GM19043 (cell line): ENCODE data around the gene GNS.

Experiments
- ATAC-seq: cut with Tn5 transposase; IDR thresholded peaks from one replicate; pipeline ENCODE4 v1.9.1; 2021; ENCODE audit warnings: low read depth; ENCODE audit not compliant: unreplicated experiment

GNS gene

DNA sequence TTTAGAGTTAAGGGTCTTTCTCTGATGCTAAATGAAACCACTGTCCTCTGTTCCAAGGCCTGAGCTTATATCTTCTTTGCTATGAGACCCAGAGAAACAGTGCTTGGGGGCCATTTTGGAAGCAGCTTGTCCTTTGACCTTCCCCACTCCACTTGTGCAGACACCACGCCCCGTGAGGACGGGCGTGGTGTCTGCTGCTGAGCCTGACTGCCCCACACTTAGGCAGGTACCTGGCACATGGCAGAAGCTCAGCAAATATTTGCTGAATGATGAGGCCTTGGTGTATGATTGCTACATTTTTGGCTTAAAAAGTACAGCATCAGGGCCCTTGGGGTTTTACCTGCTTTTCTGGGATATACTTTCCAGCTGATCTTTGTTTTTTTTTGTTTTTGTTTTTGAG lies 79.0 kb downstream of the GNS start:
- ATAC-seq, result no peak

GRCh38 chr12:64679487-64680001 lies 79.7 kb downstream of the GNS start:
- no peak for ATAC-seq

- ATAC-seq, result no peak
These were observed 80.4 kb downstream of the GNS start for GRCh38 chr12:64678835-64679234.

- no peak for ATAC-seq
These were observed 81.0 kb downstream of the GNS start for GRCh38 chr12:64678248-64678647.

GRCh38 chr12:64675795-64676194 lies 83.4 kb downstream of the GNS start:
- ATAC-seq, result no peak

- ATAC-seq, result no peak
These were observed 84.8 kb downstream of the GNS start for GRCh38 chr12:64674367-64674922.

- ATAC-seq, result no peak
These were observed 85.6 kb downstream of the GNS start for GRCh38 chr12:64673490-64674169.

DNA sequence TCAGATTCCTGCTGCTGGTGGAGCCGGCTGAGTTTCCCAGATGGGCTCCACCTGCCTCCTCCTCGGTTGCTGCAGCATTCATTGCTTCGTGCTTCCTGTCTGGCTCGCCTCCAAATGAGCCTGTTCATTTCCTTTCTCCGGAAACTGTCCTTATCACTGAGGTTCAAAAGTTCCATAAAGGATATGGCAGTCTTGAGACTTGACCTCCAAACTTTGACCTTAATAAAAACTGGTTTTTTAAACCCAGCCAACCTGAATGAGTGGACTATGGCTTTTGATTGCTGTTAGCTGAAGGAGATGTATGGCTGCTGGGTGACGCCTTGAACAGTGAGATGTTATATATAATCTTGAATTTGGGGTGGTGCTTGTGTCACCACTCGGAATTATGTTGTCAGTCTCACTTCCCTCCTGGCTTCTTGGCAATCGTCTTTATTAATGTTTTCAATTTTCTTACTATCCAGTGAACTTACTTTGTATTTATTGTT lies 86.2 kb downstream of the GNS start:
- no peak for ATAC-seq

DNA sequence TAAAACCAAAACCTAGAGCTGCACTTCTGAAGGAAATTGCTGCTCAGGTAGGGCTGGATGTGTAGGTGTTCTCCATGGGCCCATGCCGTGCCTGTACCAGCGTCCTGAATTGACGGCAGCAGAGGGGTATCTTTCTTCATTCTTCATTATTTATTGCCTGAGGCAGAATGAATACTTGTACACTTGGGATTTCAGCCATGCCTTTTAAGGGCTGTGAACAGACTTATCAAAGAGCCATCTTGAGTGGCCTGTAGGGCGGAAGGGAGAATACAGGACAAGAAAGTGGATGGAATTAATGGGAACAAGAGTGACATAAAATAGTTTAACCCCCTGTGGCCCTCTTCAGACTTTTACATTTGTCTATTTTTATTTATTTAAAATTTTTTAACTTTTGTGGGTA lies 87.5 kb downstream of the GNS start:
- ATAC-seq, result no peak

DNA sequence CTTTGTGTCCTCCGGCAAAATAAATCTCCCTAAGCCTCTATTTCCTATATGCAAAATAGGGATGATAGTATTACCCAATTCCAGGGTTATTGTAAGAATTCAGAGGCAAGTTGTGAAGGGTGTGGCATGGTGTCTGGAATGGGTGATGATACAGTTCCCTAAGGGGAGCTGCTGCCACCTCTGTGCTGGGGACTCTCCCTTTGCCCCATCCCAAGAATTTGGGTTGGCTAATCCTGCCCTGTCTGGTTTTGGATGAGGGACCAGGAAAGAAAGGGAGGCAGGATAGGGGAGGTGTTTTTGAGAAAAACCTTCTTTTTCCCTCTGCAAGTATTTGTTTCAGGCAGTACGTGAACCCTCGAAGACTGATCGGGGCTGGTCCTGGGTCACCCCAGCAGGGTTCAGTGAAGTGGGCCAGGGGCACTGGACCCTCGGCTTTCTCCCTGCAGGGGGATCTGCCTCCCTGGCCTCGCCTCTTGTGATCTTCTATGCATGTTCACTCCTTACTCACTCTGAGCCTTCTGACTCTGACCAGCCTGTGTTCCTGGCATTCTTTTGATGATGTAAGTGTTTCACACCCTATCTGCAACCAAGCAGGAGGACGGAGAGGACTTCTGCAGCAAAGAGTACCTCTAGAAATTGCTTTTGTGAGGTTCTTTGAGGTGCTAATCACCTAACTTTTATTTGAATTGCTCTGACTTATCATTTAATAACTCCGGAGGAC lies 88.1 kb downstream of the GNS start:
- no peak for ATAC-seq

GRCh38 chr12:64670019-64670418 lies 89.2 kb downstream of the GNS start:
- ATAC-seq, result no peak

DNA sequence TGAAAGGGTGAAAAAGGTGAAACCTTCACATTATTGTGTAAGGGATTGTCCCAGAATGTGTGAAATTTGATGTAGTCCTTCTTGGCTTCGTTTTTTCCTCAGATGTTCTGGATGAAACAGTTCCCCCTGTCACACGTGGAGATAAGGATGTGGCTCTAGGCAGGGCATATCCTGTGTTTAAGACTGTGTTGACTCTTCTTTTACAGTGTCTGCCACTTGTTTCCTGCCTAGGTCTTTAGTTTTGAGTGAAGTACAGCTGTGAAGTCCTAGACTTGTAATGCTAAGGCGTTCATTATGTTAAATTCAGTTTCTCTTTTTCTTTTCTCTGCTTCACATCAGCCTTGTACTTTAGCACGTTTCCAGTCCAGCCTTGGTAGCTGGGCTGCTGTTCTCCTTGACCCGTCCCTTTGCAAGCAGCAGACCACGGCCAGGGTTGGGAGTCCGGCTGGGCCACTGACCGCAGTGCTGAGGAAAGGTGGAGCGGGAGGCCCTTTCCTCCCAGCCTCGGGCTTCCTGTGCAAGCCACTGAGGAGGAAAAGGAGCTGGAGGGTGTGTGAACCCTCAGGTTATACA lies 89.8 kb downstream of the GNS start:
- peak; percentile 87 for ATAC-seq

- no peak for ATAC-seq
These were observed 91.4 kb downstream of the GNS start for GRCh38 chr12:64667793-64668192.

DNA sequence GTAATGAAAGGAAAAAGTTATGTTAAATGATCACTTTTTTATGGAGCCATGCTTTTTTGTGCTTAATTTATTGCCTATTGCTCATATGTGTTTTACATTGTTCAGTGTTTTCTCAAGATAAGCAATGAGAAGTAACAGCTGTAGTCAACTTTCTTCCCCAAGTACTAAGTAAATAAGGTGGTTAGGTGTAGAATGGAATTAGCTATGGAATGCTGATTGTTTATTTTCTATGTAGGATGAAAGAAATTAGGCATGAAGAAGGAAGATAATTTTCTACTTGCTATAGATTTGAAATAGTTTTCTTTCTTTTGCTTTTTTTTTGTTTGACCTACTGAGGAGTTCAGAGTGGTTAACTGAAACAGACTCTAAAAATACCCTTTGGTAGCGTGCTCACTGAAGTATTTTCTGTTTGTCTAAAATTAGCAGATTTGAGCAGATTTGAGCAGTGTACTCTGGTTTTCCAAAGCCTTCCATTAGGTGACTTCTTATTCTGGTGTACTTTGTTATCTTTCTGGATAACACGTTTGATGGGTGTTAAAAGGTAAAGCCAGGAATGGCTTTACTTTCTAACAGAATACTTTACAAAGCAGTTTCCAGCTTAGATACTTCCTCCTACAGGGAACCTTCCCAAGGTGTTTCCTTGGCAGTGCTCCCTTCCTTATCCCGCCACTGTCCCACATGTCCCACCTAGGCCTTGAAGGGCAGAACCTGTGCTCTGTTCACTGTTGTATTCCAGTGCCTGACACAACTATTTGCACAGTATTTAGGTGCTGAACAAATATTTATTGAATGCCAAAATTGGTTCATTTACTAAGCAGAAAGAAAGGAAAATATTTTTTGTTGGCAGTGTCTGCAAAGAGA lies 92.9 kb downstream of the GNS start:
- ATAC-seq, result no peak

DNA sequence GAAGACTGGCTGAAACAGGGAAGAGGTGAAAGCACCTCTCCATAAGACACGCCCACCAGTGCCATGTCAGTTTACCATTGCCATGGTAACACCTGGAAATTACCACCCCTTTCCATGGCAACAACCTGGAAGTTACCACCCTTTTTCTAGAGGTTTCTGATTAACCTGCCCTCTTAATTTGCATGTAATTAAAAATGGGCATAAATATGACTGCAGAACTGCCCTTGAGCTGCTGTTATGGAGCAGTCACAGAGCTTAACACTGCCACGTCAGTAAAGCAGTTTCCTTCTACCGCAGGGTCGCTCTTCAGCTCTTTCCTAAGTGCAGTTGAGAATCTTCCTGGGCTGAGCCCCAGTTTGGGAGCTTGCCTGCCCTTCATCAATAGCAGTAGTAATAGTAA lies 93.7 kb downstream of the GNS start:
- no peak for ATAC-seq
